Kidney epithelial cell (primary cell): ENCODE measurements around the gene DNAJC10. TPM values are rescaled to one million over a fixed set of nuclear protein-coding genes. Genes with fewer than 3 reads are reported as not detected.
"Not testable (repeated sequence)": the region's sequence is repeated elsewhere in the genome, so short reads cannot be mapped to it uniquely, and the experiment has no call there.

ENCODE experiments used
- DNase-seq: peaks from one replicate; pipeline ENCODE4 v3.0.0-alpha.2; 2010; ENCODE audit warnings: low read depth
- H3K27me3 ChIP-seq: 2 replicates; pipeline ENCODE4 v1.6.0; 2011; ENCODE audit warnings: low read length; ENCODE audit not compliant: control insufficient read depth, insufficient read depth
- H3K36me3 ChIP-seq: 2 replicates; pipeline ENCODE4 v1.5.1; 2011; ENCODE audit warnings: low read length; ENCODE audit not compliant: control insufficient read depth, insufficient read depth
- H3K4me3 ChIP-seq: 2 replicates; pipeline ENCODE4 v1.5.1; 2011; ENCODE audit warnings: low read depth, mild to moderate bottlenecking, control low read depth, low read length
- CTCF ChIP-seq: IDR thresholded peaks from 2 replicates; pipeline ENCODE4 v1.5.1; 2011; ENCODE audit warnings: mild to moderate bottlenecking, moderate library complexity, low read length, control low read depth, inconsistent platforms; ENCODE audit not compliant: insufficient read depth, poor library complexity, severe bottlenecking
- total RNA-seq: library from RNA; depleted of rRNA; stranded (reverse); fragments of >200 nt; gene quantifications from 2 replicates; pipeline ENCODE4 v1.2.3, GENCODE V29; 2015

The DNAJC10 gene
- total RNA-seq, 1 donor from 2014 or later: 171 TPM

GRCh38 chr2:182761903-182762302 is 45.8 kb downstream of the DNAJC10 start:
- Histone ChIP-seq H3K36me3 (peaks cover 1% of the 10 kb centered on the region), H3K27me3 (no peaks in the 10 kb centered on the region), H3K4me3 (no peak overlapping the region)
- TF ChIP-seq CTCF: no peak
- no peak for DNase-seq

- peaks cover 1% of the 10 kb centered on the region for H3K36me3 ChIP-seq
- no peak for DNase-seq
- no peak overlapping the region for H3K4me3 ChIP-seq
- no peaks in the 10 kb centered on the region for H3K27me3 ChIP-seq
- peak; percentile 61 for TF ChIP-seq CTCF
Measured at GRCh38 chr2:182763311-182763912, 47.4 kb downstream of the DNAJC10 start.

DNA sequence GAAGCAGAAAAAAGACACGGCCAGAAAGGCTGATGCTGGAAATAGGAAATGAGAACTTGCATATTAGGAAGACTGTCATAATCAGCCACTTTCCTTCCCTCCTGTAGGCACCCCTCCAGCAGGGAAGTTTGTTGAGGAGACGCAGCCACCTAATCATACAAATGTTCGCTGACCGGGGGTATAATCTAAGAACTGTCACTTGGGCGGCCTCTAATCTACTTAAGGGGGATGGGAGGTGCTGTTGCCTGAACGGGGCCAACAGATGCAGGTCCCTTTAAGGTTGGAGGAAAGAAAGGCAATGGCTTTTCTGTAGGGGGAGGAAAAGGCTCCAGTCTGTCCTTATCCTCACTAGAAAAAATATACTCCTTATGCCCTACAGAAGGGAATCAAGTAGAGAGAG is 50.6 kb downstream of the DNAJC10 start:
- TF ChIP-seq CTCF: no peak
- Histone ChIP-seq H3K4me3 (no peak overlapping the region), H3K36me3 (peaks cover 1% of the 10 kb centered on the region), H3K27me3 (no peaks in the 10 kb centered on the region)
- DNase-seq: no peak

GRCh38 chr2:182767578-182767977 is 51.5 kb downstream of the DNAJC10 start:
- Histone ChIP-seq H3K36me3 (peaks cover 1% of the 10 kb centered on the region), H3K4me3 (no peak overlapping the region), H3K27me3 (no peaks in the 10 kb centered on the region)
- DNase-seq: no peak
- TF ChIP-seq CTCF: peak; percentile 34

DNA sequence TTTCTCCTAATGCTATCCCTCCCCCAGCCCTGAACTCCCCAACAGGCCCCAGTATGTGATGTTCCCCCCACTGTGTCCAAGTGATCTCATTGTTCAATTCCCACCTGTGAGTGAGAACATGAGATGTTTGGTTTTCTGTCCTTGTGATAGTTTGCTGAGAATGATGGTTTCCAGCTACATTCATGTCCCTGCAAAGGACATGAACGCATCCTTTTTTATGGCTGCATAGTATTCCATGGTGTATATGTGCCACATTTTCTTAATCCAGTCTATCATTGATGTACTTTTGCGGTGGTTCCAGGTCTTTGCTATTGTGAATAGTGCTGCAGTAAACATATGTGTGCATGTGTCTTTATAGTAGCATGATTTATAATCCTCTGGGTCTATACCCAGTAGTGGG is 52.9 kb downstream of the DNAJC10 start:
- H3K36me3 ChIP-seq, H3K27me3 ChIP-seq, DNase-seq, H3K4me3 ChIP-seq: not testable (repeated sequence)

DNA sequence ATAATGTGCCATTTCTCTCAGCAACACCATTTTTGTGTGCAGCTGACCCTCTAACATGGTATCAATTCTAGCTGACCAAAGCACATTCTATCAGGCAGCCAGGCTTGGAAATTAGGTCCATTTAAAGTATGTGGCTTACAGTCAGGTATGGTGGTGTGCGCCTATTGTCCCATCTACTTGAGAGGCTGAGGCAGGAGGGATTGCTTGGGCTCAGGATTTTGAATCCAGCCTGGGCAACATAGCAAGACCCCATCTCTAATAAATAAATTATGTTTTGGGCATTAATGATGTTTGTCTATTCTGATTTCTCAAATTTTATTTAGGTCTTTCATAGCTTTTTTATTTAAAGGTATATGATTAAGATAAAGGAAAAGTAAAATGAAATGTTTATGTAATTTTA is 63.3 kb downstream of the DNAJC10 start:
- Histone ChIP-seq H3K27me3 (no peaks in the 10 kb centered on the region), H3K4me3 (no peak overlapping the region), H3K36me3 (no peaks in the 10 kb centered on the region)
- TF ChIP-seq CTCF: no peak
- DNase-seq: no peak

- H3K4me3 ChIP-seq, H3K36me3 ChIP-seq, DNase-seq, H3K27me3 ChIP-seq: not testable (repeated sequence)
Measured at GRCh38 chr2:182781099-182781498, 65.0 kb downstream of the DNAJC10 start.

GRCh38 chr2:182782686-182783085 is 66.6 kb downstream of the DNAJC10 start:
- DNase-seq, H3K4me3 ChIP-seq, H3K27me3 ChIP-seq, H3K36me3 ChIP-seq: not testable (repeated sequence)
